NB4 (cell line): ENCODE measurements around the gene RDM1.

Experiments
- CTCF ChIP-seq: IDR thresholded peaks from one replicate; pipeline ENCODE4 v1.5.1; 2012; ENCODE audit warnings: low read depth, low read length
- MAX ChIP-seq: IDR thresholded peaks from 2 replicates; pipeline ENCODE4 v1.6.1; 2011; ENCODE audit warnings: low read depth, low read length
- POLR2A ChIP-seq: IDR thresholded peaks from 2 replicates; pipeline ENCODE4 v1.6.1; 2011; ENCODE audit warnings: mild to moderate bottlenecking; ENCODE audit not compliant: insufficient read length; ENCODE audit errors: extremely low read depth

- no peak for TF ChIP-seq POLR2A
- no peak for TF ChIP-seq CTCF
- no peak for TF ChIP-seq MAX
Measured at GRCh38 chr17:35900280-35900679, 30.3 kb downstream of the RDM1 start.
